ENCODE results near the gene EFHD2.

The EFHD2 gene

DNA sequence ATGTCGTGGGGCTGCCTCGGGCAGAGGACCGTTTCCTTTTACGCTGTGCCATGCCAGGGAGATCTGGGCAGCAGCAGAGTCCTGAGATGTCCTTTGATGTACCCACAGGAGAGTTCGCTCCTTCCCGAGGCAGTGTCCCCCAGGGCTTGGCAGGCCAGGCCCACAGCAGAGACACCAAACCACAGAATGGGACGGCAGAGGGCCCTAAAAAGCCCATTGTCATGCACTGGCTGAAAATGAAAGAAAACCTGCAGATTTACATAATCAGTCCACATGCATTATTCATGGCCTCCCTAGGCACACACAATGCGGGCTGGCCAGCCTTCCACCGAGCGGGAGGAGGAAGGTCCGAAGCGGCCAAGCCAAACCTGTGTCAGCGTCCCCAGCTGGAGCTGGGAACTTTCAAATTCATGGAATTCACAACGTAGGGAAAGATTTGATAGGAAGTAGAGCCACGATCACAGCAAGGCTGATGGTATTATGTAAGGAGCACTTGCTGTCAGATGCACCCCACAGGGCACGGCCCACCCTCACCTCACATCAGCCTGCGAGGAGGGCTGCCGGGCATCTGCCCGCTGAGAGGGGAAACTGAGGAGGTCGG lies 25.3 kb upstream of the EFHD2 start:
- Histone ChIP-seq H3K4me3 (replicated peaks; ENCODE audit: insufficient read depth, low read length) (no peak overlapping the region), H3K27ac (replicated peaks) (no peak overlapping the region), H3K27me3 (ENCODE audit: insufficient read depth, poor library complexity, severe bottlenecking) (peaks cover 18% of the 10 kb centered on the region)
- TF ChIP-seq POLR2AphosphoS5 (IDR thresholded peaks at IDR 0.05; ENCODE audit: low read depth) (no peak), SPI1 (IDR thresholded peaks at IDR 0.05; ENCODE audit: borderline replicate concordance, low read depth) (no peak), GABPA (IDR thresholded peaks at IDR 0.05; ENCODE audit: low read depth) (no peak)
- TF ChIP-seq, protein P1, sequence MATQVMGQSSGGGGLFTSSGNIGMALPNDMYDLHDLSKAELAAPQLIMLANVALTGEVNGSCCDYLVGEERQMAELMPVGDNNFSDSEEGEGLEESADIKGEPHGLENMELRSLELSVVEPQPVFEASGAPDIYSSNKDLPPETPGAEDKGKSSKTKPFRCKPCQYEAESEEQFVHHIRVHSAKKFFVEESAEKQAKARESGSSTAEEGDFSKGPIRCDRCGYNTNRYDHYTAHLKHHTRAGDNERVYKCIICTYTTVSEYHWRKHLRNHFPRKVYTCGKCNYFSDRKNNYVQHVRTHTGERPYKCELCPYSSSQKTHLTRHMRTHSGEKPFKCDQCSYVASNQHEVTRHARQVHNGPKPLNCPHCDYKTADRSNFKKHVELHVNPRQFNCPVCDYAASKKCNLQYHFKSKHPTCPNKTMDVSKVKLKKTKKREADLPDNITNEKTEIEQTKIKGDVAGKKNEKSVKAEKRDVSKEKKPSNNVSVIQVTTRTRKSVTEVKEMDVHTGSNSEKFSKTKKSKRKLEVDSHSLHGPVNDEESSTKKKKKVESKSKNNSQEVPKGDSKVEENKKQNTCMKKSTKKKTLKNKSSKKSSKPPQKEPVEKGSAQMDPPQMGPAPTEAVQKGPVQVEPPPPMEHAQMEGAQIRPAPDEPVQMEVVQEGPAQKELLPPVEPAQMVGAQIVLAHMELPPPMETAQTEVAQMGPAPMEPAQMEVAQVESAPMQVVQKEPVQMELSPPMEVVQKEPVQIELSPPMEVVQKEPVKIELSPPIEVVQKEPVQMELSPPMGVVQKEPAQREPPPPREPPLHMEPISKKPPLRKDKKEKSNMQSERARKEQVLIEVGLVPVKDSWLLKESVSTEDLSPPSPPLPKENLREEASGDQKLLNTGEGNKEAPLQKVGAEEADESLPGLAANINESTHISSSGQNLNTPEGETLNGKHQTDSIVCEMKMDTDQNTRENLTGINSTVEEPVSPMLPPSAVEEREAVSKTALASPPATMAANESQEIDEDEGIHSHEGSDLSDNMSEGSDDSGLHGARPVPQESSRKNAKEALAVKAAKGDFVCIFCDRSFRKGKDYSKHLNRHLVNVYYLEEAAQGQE (IDR thresholded peaks at IDR 0.05; ENCODE audit: insufficient replicate concordance, low read depth): no peak
- TF ChIP-seq, protein P2, sequence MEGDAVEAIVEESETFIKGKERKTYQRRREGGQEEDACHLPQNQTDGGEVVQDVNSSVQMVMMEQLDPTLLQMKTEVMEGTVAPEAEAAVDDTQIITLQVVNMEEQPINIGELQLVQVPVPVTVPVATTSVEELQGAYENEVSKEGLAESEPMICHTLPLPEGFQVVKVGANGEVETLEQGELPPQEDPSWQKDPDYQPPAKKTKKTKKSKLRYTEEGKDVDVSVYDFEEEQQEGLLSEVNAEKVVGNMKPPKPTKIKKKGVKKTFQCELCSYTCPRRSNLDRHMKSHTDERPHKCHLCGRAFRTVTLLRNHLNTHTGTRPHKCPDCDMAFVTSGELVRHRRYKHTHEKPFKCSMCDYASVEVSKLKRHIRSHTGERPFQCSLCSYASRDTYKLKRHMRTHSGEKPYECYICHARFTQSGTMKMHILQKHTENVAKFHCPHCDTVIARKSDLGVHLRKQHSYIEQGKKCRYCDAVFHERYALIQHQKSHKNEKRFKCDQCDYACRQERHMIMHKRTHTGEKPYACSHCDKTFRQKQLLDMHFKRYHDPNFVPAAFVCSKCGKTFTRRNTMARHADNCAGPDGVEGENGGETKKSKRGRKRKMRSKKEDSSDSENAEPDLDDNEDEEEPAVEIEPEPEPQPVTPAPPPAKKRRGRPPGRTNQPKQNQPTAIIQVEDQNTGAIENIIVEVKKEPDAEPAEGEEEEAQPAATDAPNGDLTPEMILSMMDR (IDR thresholded peaks at IDR 0.05; ENCODE audit: insufficient read depth, low read length): no peak
- DNase-seq (ENCODE audit: low read depth in 1 of 2, low spot score in 1 of 2): no peak

DNA sequence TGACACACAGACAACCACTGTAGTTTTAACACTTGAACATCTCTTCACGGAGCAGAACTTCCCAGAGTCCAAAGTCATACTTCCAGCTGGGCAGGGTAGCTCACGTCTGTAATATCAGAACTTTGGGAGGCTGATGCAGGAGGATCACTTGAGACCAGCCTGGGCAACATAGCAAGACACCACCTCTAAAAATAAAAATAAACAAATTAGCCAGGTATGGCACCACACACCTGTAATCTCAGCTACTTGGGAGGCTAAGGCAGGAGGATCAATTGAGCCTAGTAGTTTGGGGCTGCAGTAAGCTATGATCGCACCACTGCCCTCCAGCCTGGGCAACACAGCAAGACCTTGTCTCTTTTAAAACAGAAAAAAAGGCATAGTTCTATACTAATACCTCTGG lies 24.3 kb upstream of the EFHD2 start:
- Histone ChIP-seq H3K27ac (replicated peaks) (no peak overlapping the region), H3K27me3 (ENCODE audit: insufficient read depth, poor library complexity, severe bottlenecking) (peaks cover 18% of the 10 kb centered on the region), H3K4me3 (replicated peaks; ENCODE audit: insufficient read depth, low read length) (no peak overlapping the region)
- TF ChIP-seq, protein P1 (IDR thresholded peaks at IDR 0.05; ENCODE audit: insufficient replicate concordance, low read depth): no peak
- TF ChIP-seq, protein P2 (IDR thresholded peaks at IDR 0.05; ENCODE audit: insufficient read depth, low read length): no peak
- TF ChIP-seq SPI1 (IDR thresholded peaks at IDR 0.05; ENCODE audit: borderline replicate concordance, low read depth): no peak
- no peak for TF ChIP-seq GABPA (IDR thresholded peaks at IDR 0.05; ENCODE audit: low read depth)
- TF ChIP-seq POLR2AphosphoS5 (IDR thresholded peaks at IDR 0.05; ENCODE audit: low read depth): no peak
- no peak for DNase-seq (ENCODE audit: low read depth in 1 of 2, low spot score in 1 of 2)

DNA sequence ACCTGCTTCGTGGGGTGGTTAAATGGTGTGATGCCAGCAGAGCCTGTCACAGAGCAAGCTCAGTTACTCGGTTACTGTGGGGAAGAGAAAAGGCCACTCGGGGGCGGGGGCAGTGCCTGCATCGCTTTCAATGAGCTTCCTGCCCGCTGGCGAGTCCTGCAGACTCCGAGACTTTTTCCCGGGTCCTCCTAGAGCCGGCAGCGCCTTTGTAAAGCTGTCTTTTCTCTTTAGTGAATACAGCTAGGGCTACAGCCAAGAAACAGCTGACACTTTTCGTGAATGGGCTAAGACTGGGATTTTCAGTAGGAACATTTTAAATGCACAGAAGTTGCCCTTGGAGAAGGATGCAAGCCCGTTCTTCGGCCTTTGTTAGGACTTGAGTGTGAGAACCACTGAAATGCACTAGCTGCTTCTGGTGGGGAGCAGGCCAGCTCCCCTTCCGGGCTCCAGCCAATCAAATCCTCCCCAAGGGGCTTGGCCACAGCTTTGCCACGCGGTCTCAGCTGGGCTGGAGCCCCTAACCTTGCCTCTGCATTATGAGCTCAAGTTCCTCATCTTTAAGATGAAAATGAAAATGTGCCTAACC lies 23.4 kb upstream of the EFHD2 start:
- no peak overlapping the region for H3K27ac ChIP-seq (replicated peaks)
- peaks cover 18% of the 10 kb centered on the region for H3K27me3 ChIP-seq (ENCODE audit: insufficient read depth, poor library complexity, severe bottlenecking)
- TF ChIP-seq, protein P1 (IDR thresholded peaks at IDR 0.05; ENCODE audit: insufficient replicate concordance, low read depth): no peak
- TF ChIP-seq SPI1 (IDR thresholded peaks at IDR 0.05; ENCODE audit: borderline replicate concordance, low read depth) (no peak), POLR2AphosphoS5 (IDR thresholded peaks at IDR 0.05; ENCODE audit: low read depth) (no peak), GABPA (IDR thresholded peaks at IDR 0.05; ENCODE audit: low read depth) (no peak)
- TF ChIP-seq, protein P2 (IDR thresholded peaks at IDR 0.05; ENCODE audit: insufficient read depth, low read length): no peak
- no peak for DNase-seq (ENCODE audit: low read depth in 1 of 2, low spot score in 1 of 2)
- no peak overlapping the region for H3K4me3 ChIP-seq (replicated peaks; ENCODE audit: insufficient read depth, low read length)

Measured in HL-60 (cell line).